WTC11 (cell line): ENCODE data around the gene ZNF77.

Experiments used
- NR3C1 ChIP-seq: sonication (generic); formaldehyde crosslinking; conservative IDR thresholded peaks from 2 replicates; pipeline ENCODE4 v1.8.1; 2023; ENCODE audit warnings: low read depth, mild to moderate bottlenecking, missing genetic modification reagents
- SP1 ChIP-seq: sonication (generic); formaldehyde crosslinking; conservative IDR thresholded peaks from 2 replicates; pipeline ENCODE4 v1.8.1; 2022; ENCODE audit warnings: missing genetic modification reagents
- TF ChIP-seq, protein P1 (sequence below): fragments of 200-600 bp; IDR thresholded peaks from 2 replicates; pipeline ENCODE4 v1.8.0; 2022; ENCODE audit warnings: antibody characterized with exemption
- TF ChIP-seq, protein P2 (sequence below): sonication (generic); formaldehyde crosslinking; IDR thresholded peaks from 2 replicates; pipeline ENCODE4 v1.8.0; 2023; ENCODE audit warnings: missing genetic modification reagents, mild to moderate bottlenecking, borderline replicate concordance

DNA sequence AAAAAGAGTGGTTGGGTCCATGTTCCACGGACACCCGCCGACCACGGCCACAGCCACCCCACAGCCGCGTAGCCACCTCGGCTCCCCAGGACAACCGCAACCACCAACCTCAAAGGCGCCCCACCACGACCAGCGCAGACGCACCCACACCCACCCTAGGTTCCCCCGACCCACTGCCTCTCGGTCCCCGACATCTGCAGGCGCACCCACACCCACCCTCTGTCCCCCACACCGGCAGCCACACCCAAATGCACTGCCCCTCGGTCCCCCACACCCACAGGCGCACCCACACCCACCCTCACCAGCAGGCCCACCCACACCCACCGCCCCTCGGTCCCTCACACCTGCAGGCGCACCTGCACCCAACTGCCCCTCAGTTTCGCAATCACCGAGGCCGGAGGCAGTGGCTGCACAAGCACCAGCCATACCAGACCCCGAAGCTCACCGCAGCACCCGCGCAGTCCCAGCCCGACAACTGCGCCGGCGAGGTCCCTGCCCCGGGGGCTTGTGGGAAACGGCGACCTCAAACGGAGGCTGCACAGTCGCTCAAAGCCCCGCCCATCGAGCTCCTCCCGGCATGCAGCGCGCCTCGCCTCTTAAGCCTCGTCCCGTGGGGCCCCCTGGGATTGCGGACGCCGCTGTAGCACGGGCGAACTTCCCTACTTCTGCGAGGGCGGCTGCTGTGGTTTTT lies 18.3 kb downstream of the ZNF77 start:
- TF ChIP-seq SP1 (CRISPR knock-in tag) (no peak), NR3C1 (CRISPR knock-in tag) (no peak)
- TF ChIP-seq, protein P1, sequence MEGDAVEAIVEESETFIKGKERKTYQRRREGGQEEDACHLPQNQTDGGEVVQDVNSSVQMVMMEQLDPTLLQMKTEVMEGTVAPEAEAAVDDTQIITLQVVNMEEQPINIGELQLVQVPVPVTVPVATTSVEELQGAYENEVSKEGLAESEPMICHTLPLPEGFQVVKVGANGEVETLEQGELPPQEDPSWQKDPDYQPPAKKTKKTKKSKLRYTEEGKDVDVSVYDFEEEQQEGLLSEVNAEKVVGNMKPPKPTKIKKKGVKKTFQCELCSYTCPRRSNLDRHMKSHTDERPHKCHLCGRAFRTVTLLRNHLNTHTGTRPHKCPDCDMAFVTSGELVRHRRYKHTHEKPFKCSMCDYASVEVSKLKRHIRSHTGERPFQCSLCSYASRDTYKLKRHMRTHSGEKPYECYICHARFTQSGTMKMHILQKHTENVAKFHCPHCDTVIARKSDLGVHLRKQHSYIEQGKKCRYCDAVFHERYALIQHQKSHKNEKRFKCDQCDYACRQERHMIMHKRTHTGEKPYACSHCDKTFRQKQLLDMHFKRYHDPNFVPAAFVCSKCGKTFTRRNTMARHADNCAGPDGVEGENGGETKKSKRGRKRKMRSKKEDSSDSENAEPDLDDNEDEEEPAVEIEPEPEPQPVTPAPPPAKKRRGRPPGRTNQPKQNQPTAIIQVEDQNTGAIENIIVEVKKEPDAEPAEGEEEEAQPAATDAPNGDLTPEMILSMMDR = no peak
- TF ChIP-seq, protein P2, sequence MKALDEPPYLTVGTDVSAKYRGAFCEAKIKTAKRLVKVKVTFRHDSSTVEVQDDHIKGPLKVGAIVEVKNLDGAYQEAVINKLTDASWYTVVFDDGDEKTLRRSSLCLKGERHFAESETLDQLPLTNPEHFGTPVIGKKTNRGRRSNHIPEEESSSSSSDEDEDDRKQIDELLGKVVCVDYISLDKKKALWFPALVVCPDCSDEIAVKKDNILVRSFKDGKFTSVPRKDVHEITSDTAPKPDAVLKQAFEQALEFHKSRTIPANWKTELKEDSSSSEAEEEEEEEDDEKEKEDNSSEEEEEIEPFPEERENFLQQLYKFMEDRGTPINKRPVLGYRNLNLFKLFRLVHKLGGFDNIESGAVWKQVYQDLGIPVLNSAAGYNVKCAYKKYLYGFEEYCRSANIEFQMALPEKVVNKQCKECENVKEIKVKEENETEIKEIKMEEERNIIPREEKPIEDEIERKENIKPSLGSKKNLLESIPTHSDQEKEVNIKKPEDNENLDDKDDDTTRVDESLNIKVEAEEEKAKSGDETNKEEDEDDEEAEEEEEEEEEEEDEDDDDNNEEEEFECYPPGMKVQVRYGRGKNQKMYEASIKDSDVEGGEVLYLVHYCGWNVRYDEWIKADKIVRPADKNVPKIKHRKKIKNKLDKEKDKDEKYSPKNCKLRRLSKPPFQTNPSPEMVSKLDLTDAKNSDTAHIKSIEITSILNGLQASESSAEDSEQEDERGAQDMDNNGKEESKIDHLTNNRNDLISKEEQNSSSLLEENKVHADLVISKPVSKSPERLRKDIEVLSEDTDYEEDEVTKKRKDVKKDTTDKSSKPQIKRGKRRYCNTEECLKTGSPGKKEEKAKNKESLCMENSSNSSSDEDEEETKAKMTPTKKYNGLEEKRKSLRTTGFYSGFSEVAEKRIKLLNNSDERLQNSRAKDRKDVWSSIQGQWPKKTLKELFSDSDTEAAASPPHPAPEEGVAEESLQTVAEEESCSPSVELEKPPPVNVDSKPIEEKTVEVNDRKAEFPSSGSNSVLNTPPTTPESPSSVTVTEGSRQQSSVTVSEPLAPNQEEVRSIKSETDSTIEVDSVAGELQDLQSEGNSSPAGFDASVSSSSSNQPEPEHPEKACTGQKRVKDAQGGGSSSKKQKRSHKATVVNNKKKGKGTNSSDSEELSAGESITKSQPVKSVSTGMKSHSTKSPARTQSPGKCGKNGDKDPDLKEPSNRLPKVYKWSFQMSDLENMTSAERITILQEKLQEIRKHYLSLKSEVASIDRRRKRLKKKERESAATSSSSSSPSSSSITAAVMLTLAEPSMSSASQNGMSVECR (CRISPR knock-in tag) = no peak
